WTC11 (cell line): ENCODE measurements around the gene GLT8D1. TPM values are rescaled to one million over a fixed set of nuclear protein-coding genes. Genes with fewer than 3 reads are reported as not detected.

ENCODE experiments used
- ATAC-seq: fragments of 200-7000 bp; cut with Tn5 transposase; 2 replicates; pipeline ENCODE4 v1.10.0; 2021; ENCODE audit warnings: mild to moderate bottlenecking, moderate library complexity
- CTCF ChIA-PET: fragments of 300-600 bp; sonication (Branson Sonifier 250); formaldehyde crosslinking; loops from one replicate; lab custom pipeline; 2021; ENCODE audit warnings: antibody characterized with exemption; lab: Charles Lee
- POLR2A ChIA-PET: fragments of 350-600 bp; sonication (Branson Sonifier 250); formaldehyde crosslinking; loops from one replicate; lab custom pipeline; 2021; ENCODE audit warnings: antibody characterized with exemption; lab: Charles Lee
- DNase-seq: peaks from one replicate; pipeline ENCODE4 v3.0.0; 2021; ENCODE audit warnings: low spot score
- H3K27ac Mint-ChIP-seq: 2 replicates; pipeline ENCODE4 v1.8.0; 2021; ENCODE audit warnings: mixed read lengths
- H3K27me3 Mint-ChIP-seq: 2 replicates; pipeline ENCODE4 v1.8.0; 2021; ENCODE audit warnings: low read depth, mild to moderate bottlenecking, moderate library complexity, mixed read lengths
- H3K36me3 Mint-ChIP-seq: 2 replicates; pipeline ENCODE4 v1.8.0; 2021; ENCODE audit warnings: mixed read lengths
- H3K4me1 Mint-ChIP-seq: 2 replicates; pipeline ENCODE4 v1.8.0; 2022; ENCODE audit warnings: mixed read lengths
- H3K4me3 Mint-ChIP-seq: 2 replicates; pipeline ENCODE4 v1.8.0; 2021; ENCODE audit warnings: mild to moderate bottlenecking, moderate library complexity, mixed read lengths
- H3K9me3 Mint-ChIP-seq: 2 replicates; pipeline ENCODE4 v1.8.0; 2021; ENCODE audit warnings: mixed read lengths
- CBFB ChIP-seq: sonication (generic); formaldehyde crosslinking; IDR thresholded peaks from 2 replicates; pipeline ENCODE4 v1.8.1; 2022; ENCODE audit warnings: mild to moderate bottlenecking, low read depth, missing genetic modification reagents
- CDX4 ChIP-seq: fragments of 250-450 bp; sonication (Bioruptor Pico); IDR thresholded peaks from 2 replicates; pipeline ENCODE4 v1.9.0; 2021; ENCODE audit warnings: moderate library complexity, mild to moderate bottlenecking, inconsistent platforms, borderline replicate concordance
- E2F4 ChIP-seq: sonication (generic); formaldehyde crosslinking; IDR thresholded peaks from 2 replicates; pipeline ENCODE4 v1.8.1; 2022; ENCODE audit warnings: low read depth, mild to moderate bottlenecking, moderate library complexity, missing genetic modification reagents, borderline replicate concordance
- ELF4 ChIP-seq: sonication (generic); formaldehyde crosslinking; IDR thresholded peaks from 2 replicates; pipeline ENCODE4 v1.8.1; 2022; ENCODE audit warnings: low read depth, mild to moderate bottlenecking, moderate library complexity, missing genetic modification reagents
- FOXJ3 ChIP-seq: sonication (generic); formaldehyde crosslinking; IDR thresholded peaks from 2 replicates; pipeline ENCODE4 v1.9.0; 2021; ENCODE audit warnings: missing genetic modification reagents, mild to moderate bottlenecking, borderline replicate concordance
- FOXP4 ChIP-seq: sonication (generic); formaldehyde crosslinking; IDR thresholded peaks from 2 replicates; pipeline ENCODE4 v1.8.0; 2022; ENCODE audit warnings: mild to moderate bottlenecking, missing genetic modification reagents
- IRF2 ChIP-seq: sonication (generic); formaldehyde crosslinking; IDR thresholded peaks from 2 replicates; pipeline ENCODE4 v1.8.0; 2022; ENCODE audit warnings: low read depth, missing genetic modification reagents, borderline replicate concordance
- JUN ChIP-seq: sonication (generic); formaldehyde crosslinking; IDR thresholded peaks from 2 replicates; pipeline ENCODE4 v1.8.0; 2023; ENCODE audit warnings: mild to moderate bottlenecking, missing genetic modification reagents
- MLX ChIP-seq: sonication (generic); formaldehyde crosslinking; IDR thresholded peaks from 2 replicates; pipeline ENCODE4 v1.8.1; 2023; ENCODE audit warnings: mild to moderate bottlenecking, missing genetic modification reagents, moderate library complexity
- NFATC4 ChIP-seq: fragments of 250-450 bp; sonication (Bioruptor Pico); IDR thresholded peaks from 2 replicates; pipeline ENCODE4 v1.9.0; 2021; ENCODE audit warnings: mild to moderate bottlenecking
- NR1H2 ChIP-seq: sonication (generic); formaldehyde crosslinking; IDR thresholded peaks from 2 replicates; pipeline ENCODE4 v1.9.0; 2021; ENCODE audit warnings: mild to moderate bottlenecking, moderate library complexity, missing genetic modification reagents
- PREB ChIP-seq: sonication (generic); formaldehyde crosslinking; IDR thresholded peaks from 2 replicates; pipeline ENCODE4 v1.8.1; 2022; ENCODE audit warnings: mild to moderate bottlenecking, missing genetic modification reagents, moderate library complexity, borderline replicate concordance
- SOX15 ChIP-seq: fragments of 250-450 bp; sonication (Bioruptor Pico); IDR thresholded peaks from 2 replicates; pipeline ENCODE4 v1.9.0; 2021; ENCODE audit warnings: mild to moderate bottlenecking
- STAT6 ChIP-seq: sonication (generic); formaldehyde crosslinking; conservative IDR thresholded peaks from 2 replicates; pipeline ENCODE4 v1.8.1; 2023; ENCODE audit warnings: mild to moderate bottlenecking, low read depth, missing genetic modification reagents, moderate library complexity
- USF2 ChIP-seq: sonication (generic); formaldehyde crosslinking; IDR thresholded peaks from 2 replicates; pipeline ENCODE4 v1.8.1; 2023; ENCODE audit warnings: mild to moderate bottlenecking, missing genetic modification reagents, moderate library complexity
- ZMAT4 ChIP-seq: fragments of 250-450 bp; sonication (Bioruptor Pico); IDR thresholded peaks from 2 replicates; pipeline ENCODE4 v1.9.0; 2021; ENCODE audit warnings: mild to moderate bottlenecking
- ZNF425 ChIP-seq: fragments of 250-450 bp; sonication (Bioruptor Pico); conservative IDR thresholded peaks from 2 replicates; pipeline ENCODE4 v1.9.0; 2021; ENCODE audit warnings: mild to moderate bottlenecking
- total RNA-seq: library from RNA; stranded (reverse); gene quantifications from 3 replicates; pipeline ENCODE4 v1.2.3, GENCODE V29; 2021

Gene GLT8D1
- total RNA-seq, 1 experiment from 2014 or later: 41.2 TPM

GRCh38 chr3:52731590-52731989, 26.0 kb upstream of the GLT8D1 start:
- DNase-seq: no peak
- peaks cover 26% of the 10 kb centered on the region for H3K9me3 Mint-ChIP-seq
- no peak for TF ChIP-seq ELF4
- TF ChIP-seq ZNF425: no peak
- TF ChIP-seq STAT6 (CRISPR knock-in tag): no peak
- TF ChIP-seq CBFB (CRISPR knock-in tag): no peak
- TF ChIP-seq IRF2: no peak
- no peak for TF ChIP-seq FOXJ3 (CRISPR knock-in tag)
- TF ChIP-seq JUN (CRISPR knock-in tag): no peak
- no peak for TF ChIP-seq MLX (CRISPR knock-in tag)
- no peak for TF ChIP-seq E2F4 (CRISPR knock-in tag)
- TF ChIP-seq USF2 (CRISPR knock-in tag): no peak
- TF ChIP-seq FOXP4 (CRISPR knock-in tag): no peak
- TF ChIP-seq SOX15 (CRISPR knock-in tag): no peak
- no peak for TF ChIP-seq ZMAT4
- TF ChIP-seq NFATC4 (CRISPR knock-in tag): no peak
- no peak for TF ChIP-seq NR1H2
- TF ChIP-seq CDX4 (CRISPR knock-in tag): no peak
- TF ChIP-seq PREB (CRISPR knock-in tag): no peak
- H3K27ac Mint-ChIP-seq: no peak overlapping the region; the same call in 1 of the 2 replicates
- H3K4me1 Mint-ChIP-seq: no peaks in the 10 kb centered on the region
- H3K36me3 Mint-ChIP-seq: peaks cover 81% of the 10 kb centered on the region
- ChIA-PET CTCF (no interaction called here), POLR2A (no interaction called here)
- ATAC-seq: no peak
- H3K4me3 Mint-ChIP-seq: no peak overlapping the region
- no peaks in the 10 kb centered on the region for H3K27me3 Mint-ChIP-seq
